ENCODE measurements around the gene OAS3. TPM values are rescaled to one million over a fixed set of nuclear protein-coding genes. Genes with fewer than 3 reads are reported as not detected.

Gene OAS3
- total and polyA plus RNA-seq, 2 donors (not counting 1 experiment from before 2014, with no cell fraction given), result 16.5 to 24.9 TPM

- Histone ChIP-seq H3K27me3 (replicated peaks in 1 of 4; ENCODE audit: control extremely low read depth in 1 of 4, control insufficient read depth in 3 of 4, insufficient read depth in 4 of 4, low read length in 3 of 4) (no peaks in the 10 kb centered on the region), H3K4me2 (replicated peaks; ENCODE audit: low read depth, low read length, poor library complexity, severe bottlenecking) (peak overlapping the region; percentile 79), H3K4me3 (ENCODE audit: control extremely low read depth in 1 of 5, extremely low read depth in 1 of 5, insufficient read depth in 1 of 5, low read depth in 2 of 5, low read length in 4 of 5) (peak overlapping the region; percentile 1 to 94 (median 31)), H2AFZ (ENCODE audit: insufficient read depth, low read depth, low read length, poor library complexity, severe bottlenecking) (peak overlapping the region; percentile 14), H3K36me3 (replicated peaks in 1 of 2; ENCODE audit: control extremely low read depth in 1 of 2, control insufficient read depth in 1 of 2, extremely low read depth in 1 of 2, insufficient read depth in 2 of 2, low read length in 1 of 2) (peaks cover 0 to 5% of the 10 kb centered on the region in 2 experiments), H3K4me1 (ENCODE audit: control insufficient read depth in 2 of 2, insufficient read depth in 2 of 2, low read length in 2 of 2) (peaks cover 33 to 39% of the 10 kb centered on the region in 2 donors), H3K9me3 (ENCODE audit: control extremely low read depth in 1 of 3, control insufficient read depth in 2 of 3, insufficient read depth in 1 of 3, low read length in 2 of 3) (peaks cover 0 to 11% (median 1%) of the 10 kb centered on the region in 3 donors), H4K20me1 (ENCODE audit: control insufficient read depth, insufficient read depth, low read length, poor library complexity, severe bottlenecking) (no peaks in the 10 kb centered on the region), H3K27ac (ENCODE audit: low read length in 2 of 2) (peak overlapping the region; percentile 48 to 90), H3K79me2 (ENCODE audit: control insufficient read depth, insufficient read depth, low read length) (peaks cover 86% of the 10 kb centered on the region), H3K9ac (ENCODE audit: low read length) (peak overlapping the region; percentile 36)
- Mint-ChIP-seq H3K4me3 (peak overlapping the region; percentile 98), H3K9me3 (ENCODE audit: insufficient read depth) (peaks cover 9% of the 10 kb centered on the region), H3K4me1 (peaks cover 63% of the 10 kb centered on the region), H3K27ac (peak overlapping the region; percentile 74), H3K27me3 (no peaks in the 10 kb centered on the region)
- ChIA-PET CTCF (interaction anchor here (0.8 to 2.1 kb wide), 3 partner anchors 10 to 20 kb away, joined by 4 to 14 read pairs (median 9); no protein-coding TSS in a partner anchor), POLR2A (no interaction called here)
- ATAC-seq (ENCODE audit: low read depth) (no peak), DNase-seq (peak; percentile 57)
- TF ChIP-seq CTCF (IDR thresholded peaks at IDR 0.05), result no peak
- no peak for TF ChIP-seq EZH2 (IDR thresholded peaks at IDR 0.05; ENCODE audit: borderline replicate concordance, insufficient read depth, low read depth, low read length, poor library complexity, severe bottlenecking)
- intact Hi-C loops (cut with micrococcal nuclease), result loop anchor here (5.0 kb wide), 1 partner anchor 207 kb away; the partner anchor contains the start of genes DDX54 and RITA1
- no CpG with 5 or more reads among the region's 4 CpGs for WGBS (ENCODE audit: insufficient coverage)
Observed at GRCh38 chr12:112980491-112981158, 42.4 kb downstream of the OAS3 start.

GRCh38 chr12:112985642-112986290 lies 47.5 kb downstream of the OAS3 start:
- Histone ChIP-seq H3K9me3 (ENCODE audit: control extremely low read depth in 1 of 3, control insufficient read depth in 2 of 3, insufficient read depth in 1 of 3, low read length in 2 of 3) (peaks cover 0 to 11% (median 1%) of the 10 kb centered on the region in 3 donors), H3K27ac (ENCODE audit: low read length in 2 of 2) (peak overlapping the region in 1 of 2 donors; percentile 59), H3K79me2 (ENCODE audit: control insufficient read depth, insufficient read depth, low read length) (peaks cover 77% of the 10 kb centered on the region), H3K4me2 (replicated peaks; ENCODE audit: low read depth, low read length, poor library complexity, severe bottlenecking) (no peak overlapping the region), H3K9ac (ENCODE audit: low read length) (no peak overlapping the region), H2AFZ (ENCODE audit: insufficient read depth, low read depth, low read length, poor library complexity, severe bottlenecking) (no peak overlapping the region), H4K20me1 (ENCODE audit: control insufficient read depth, insufficient read depth, low read length, poor library complexity, severe bottlenecking) (peaks cover 12% of the 10 kb centered on the region), H3K36me3 (replicated peaks in 1 of 2; ENCODE audit: control extremely low read depth in 1 of 2, control insufficient read depth in 1 of 2, extremely low read depth in 1 of 2, insufficient read depth in 2 of 2, low read length in 1 of 2) (peaks cover 0 to 54% of the 10 kb centered on the region in 2 experiments), H3K27me3 (replicated peaks in 1 of 4; ENCODE audit: control extremely low read depth in 1 of 4, control insufficient read depth in 3 of 4, insufficient read depth in 4 of 4, low read length in 3 of 4) (no peaks in the 10 kb centered on the region), H3K4me3 (ENCODE audit: control extremely low read depth in 1 of 5, extremely low read depth in 1 of 5, insufficient read depth in 1 of 5, low read depth in 2 of 5, low read length in 4 of 5) (no peak overlapping the region), H3K4me1 (ENCODE audit: control insufficient read depth in 2 of 2, insufficient read depth in 2 of 2, low read length in 2 of 2) (peaks cover 28% of the 10 kb centered on the region in 2 donors)
- intact Hi-C loops (cut with micrococcal nuclease), result no loop called here
- H3K4me3 Mint-ChIP-seq, result no peak overlapping the region
- ChIA-PET CTCF (no interaction called here), POLR2A (no interaction called here)
- WGBS (ENCODE audit: insufficient coverage), result 100% methylated on average over 1 of the region's 1 CpG
- ATAC-seq (ENCODE audit: low read depth) (no peak), DNase-seq (no peak)
- TF ChIP-seq CTCF (IDR thresholded peaks at IDR 0.05) (no peak), EZH2 (IDR thresholded peaks at IDR 0.05; ENCODE audit: borderline replicate concordance, insufficient read depth, low read depth, low read length, poor library complexity, severe bottlenecking) (no peak)
- H3K27ac Mint-ChIP-seq, result peak overlapping the region; percentile 50
- peaks cover 9% of the 10 kb centered on the region for H3K9me3 Mint-ChIP-seq (ENCODE audit: insufficient read depth)
- H3K4me1 Mint-ChIP-seq, result peaks cover 63% of the 10 kb centered on the region
- H3K27me3 Mint-ChIP-seq, result no peaks in the 10 kb centered on the region
